HepG2 (cell line): ENCODE measurements around the gene SSC5D. TPM values are rescaled to one million over a fixed set of nuclear protein-coding genes. Genes with fewer than 3 reads are reported as not detected.

Experiments used
- ARID4A ChIP-seq: sonication (generic); formaldehyde crosslinking; IDR thresholded peaks from 2 replicates; pipeline ENCODE4 v1.5.0; 2020; ENCODE audit warnings: mild to moderate bottlenecking, missing genetic modification reagents, borderline replicate concordance
- ATRX ChIP-seq: sonication (generic); formaldehyde crosslinking; IDR thresholded peaks from 2 replicates; pipeline ENCODE4 v1.4.0; 2020; ENCODE audit warnings: missing genetic modification reagents, borderline replicate concordance
- CEBPG ChIP-seq: IDR thresholded peaks from 2 replicates; pipeline ENCODE4 v1.6.1; 2016
- EP300 ChIP-seq, 3 experiments: sonication (generic) in 1 of 3; formaldehyde crosslinking in 1 of 3; IDR thresholded peaks; 2 replicates each; pipeline versions ENCODE4 v1.5.1 to v1.6.1; 2011 to 2020; ENCODE audit warnings: low read depth in 2 of 3, low read length in 2 of 3, borderline replicate concordance in 1 of 3, improper control_type of control experiment in 1 of 3, mild to moderate bottlenecking in 1 of 3, missing genetic modification reagents in 1 of 3, moderate library complexity in 1 of 3
- HDAC1 ChIP-seq: sonication (generic); formaldehyde crosslinking; IDR thresholded peaks from 2 replicates; pipeline ENCODE4 v1.5.1; 2020; ENCODE audit warnings: mild to moderate bottlenecking, missing genetic modification reagents
- MED13 ChIP-seq: sonication (generic); formaldehyde crosslinking; IDR thresholded peaks from 2 replicates; pipeline ENCODE4 v1.5.0; 2020; ENCODE audit warnings: missing genetic modification reagents
- NFE2 ChIP-seq: sonication (generic); formaldehyde crosslinking; IDR thresholded peaks from 2 replicates; pipeline ENCODE4 v1.4.0; 2020; ENCODE audit warnings: missing genetic modification reagents
- NR2F1 ChIP-seq, 2 experiments: fragments of 450-650 bp in 1 of 2; formaldehyde crosslinking in 1 of 2; IDR thresholded peaks; 2 replicates each; pipeline versions ENCODE4 v1.5.0 to v1.6.1; 2016 to 2020; ENCODE audit warnings: mild to moderate bottlenecking in 1 of 2, missing compliant biosample characterization in 1 of 2, missing genetic modification reagents in 1 of 2, moderate library complexity in 1 of 2
- RFX5 ChIP-seq: IDR thresholded peaks from 2 replicates; pipeline ENCODE4 v1.6.1; 2011; ENCODE audit warnings: low read depth, low read length, improper control_type of control experiment
- SP1 ChIP-seq, 2 experiments: fragments of 450-650 bp in 1 of 2; sonication (generic) in 1 of 2; formaldehyde crosslinking in 1 of 2; IDR thresholded peaks; 2 replicates each; pipeline versions ENCODE4 v1.4.0 to v1.6.1; 2016 to 2020; ENCODE audit warnings: missing genetic modification reagents in 1 of 2
- TCF12 ChIP-seq, 2 experiments: fragments of 450-650 bp in 1 of 2; sonication (generic) in 1 of 2; formaldehyde crosslinking in 1 of 2; IDR thresholded peaks; 2 replicates each; pipeline versions ENCODE4 v1.6.1 to v1.8.0; 2017 to 2022; ENCODE audit warnings: antibody characterized with exemption in 1 of 2, mild to moderate bottlenecking in 1 of 2, missing genetic modification reagents in 1 of 2, moderate library complexity in 1 of 2
- TOE1 ChIP-seq: sonication (generic); formaldehyde crosslinking; IDR thresholded peaks from 2 replicates; pipeline ENCODE4 v1.4.0; 2020; ENCODE audit warnings: mild to moderate bottlenecking, missing genetic modification reagents
- XRCC5 ChIP-seq: fragments of 200-400 bp; formaldehyde crosslinking; optimal IDR thresholded peaks from 2 replicates; pipeline ENCODE3; 2017; ENCODE audit warnings: mild to moderate bottlenecking, low read length
- ZNF3 ChIP-seq: IDR thresholded peaks from 2 replicates; pipeline ENCODE4 v1.7.0; 2017; ENCODE audit warnings: inconsistent platforms
- ZNF331 ChIP-seq: sonication (generic); formaldehyde crosslinking; IDR thresholded peaks from 2 replicates; pipeline ENCODE4 v1.4.0; 2020; ENCODE audit warnings: missing genetic modification reagents
- ZNF343 ChIP-seq: sonication (generic); formaldehyde crosslinking; IDR thresholded peaks from 2 replicates; pipeline ENCODE4 v1.4.0; 2020; ENCODE audit warnings: mild to moderate bottlenecking, missing genetic modification reagents
- ZNF354B ChIP-seq: sonication (generic); formaldehyde crosslinking; IDR thresholded peaks from 2 replicates; pipeline ENCODE4 v1.8.0; 2022; ENCODE audit warnings: mild to moderate bottlenecking, missing genetic modification reagents
- ZNF512 ChIP-seq: sonication (generic); formaldehyde crosslinking; IDR thresholded peaks from 2 replicates; pipeline ENCODE4 v1.4.0; 2020; ENCODE audit warnings: mild to moderate bottlenecking, missing genetic modification reagents
- ZNF530 ChIP-seq: sonication (generic); formaldehyde crosslinking; IDR thresholded peaks from 2 replicates; pipeline ENCODE4 v1.5.0; 2020; ENCODE audit warnings: low read depth, mild to moderate bottlenecking, missing genetic modification reagents
- ZNF563 ChIP-seq: sonication (generic); formaldehyde crosslinking; IDR thresholded peaks from 2 replicates; pipeline ENCODE4 v1.8.0; 2022; ENCODE audit warnings: mild to moderate bottlenecking, moderate library complexity, missing genetic modification reagents
- ZNF615 ChIP-seq: sonication (generic); formaldehyde crosslinking; IDR thresholded peaks from 2 replicates; pipeline ENCODE4 v1.5.0; 2020; ENCODE audit warnings: mild to moderate bottlenecking, missing genetic modification reagents, borderline replicate concordance
- ZNF619 ChIP-seq: sonication (generic); formaldehyde crosslinking; IDR thresholded peaks from 2 replicates; pipeline ENCODE4 v1.4.0; 2020; ENCODE audit warnings: mild to moderate bottlenecking, missing genetic modification reagents
- ZSCAN31 ChIP-seq: sonication (generic); formaldehyde crosslinking; IDR thresholded peaks from 2 replicates; pipeline ENCODE4 v1.5.0; 2020; ENCODE audit warnings: low read depth, mild to moderate bottlenecking, missing genetic modification reagents
- polyA plus RNA-seq, 8 experiments: library from polyadenylated mRNA; depleted of rRNA in 3 of 8; stranded (reverse) in 7 of 8; unstranded in 1 of 8; fragments of >200 nt; fragmentation: Illumina TruSeq in 4 of 8; extraction: Trizol in 4 of 8; gene quantifications; 2 replicates each; pipeline versions ENCODE4 v1.2.1 to v1.2.3, GENCODE V29; 2011 to 2016; ENCODE audit warnings: low read depth in 4 of 8, missing spikeins in 1 of 8, mixed read lengths in 1 of 8; ENCODE audit not compliant: insufficient read depth in 1 of 8
- total RNA-seq, 5 experiments: library from RNA; depleted of rRNA; stranded (reverse); fragments of >200 nt; fragmentation: Illumina TruSeq; extraction: Trizol; gene quantifications; 2 replicates each; pipeline ENCODE4 v1.2.3, GENCODE V29; 2016; ENCODE audit warnings: low read depth in 1 of 5

Gene SSC5D
- total and polyA plus RNA-seq, 2 of the 13 experiments (the other 11 are each of a cell fraction or from before 2014, with no cell fraction given): not detected

DNA sequence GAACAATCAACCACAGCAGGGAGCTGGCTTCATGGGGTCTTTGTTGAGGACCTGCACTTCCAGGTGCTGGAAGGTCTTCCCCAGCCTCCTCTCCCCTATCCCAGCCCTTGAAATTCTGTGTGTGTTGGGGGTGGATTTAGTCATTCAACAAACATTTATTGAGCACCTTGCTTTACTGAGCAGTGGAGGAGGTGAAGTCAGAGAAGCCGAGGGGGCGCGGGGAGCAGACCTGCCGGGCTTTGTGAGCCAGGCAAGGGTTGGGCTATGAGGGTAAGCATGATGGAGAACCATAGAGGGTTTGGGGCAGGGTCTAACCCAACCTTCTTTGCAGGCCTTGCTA is 20.2 kb upstream of the SSC5D start (continued):
- no peak for TF ChIP-seq ZSCAN31
- TF ChIP-seq HDAC1 (CRISPR knock-in tag): 0 out of 2 replicates have a peak, but pooled peaks have one; percentile 1
- no peak for TF ChIP-seq MED13 (CRISPR knock-in tag)
- no peak for TF ChIP-seq XRCC5
- no peak for TF ChIP-seq ZNF530
- TF ChIP-seq EP300 (IDR thresholded peaks at IDR 0.05; ENCODE audit: low read depth in 2 of 2, low read length in 2 of 2): no peak
- TF ChIP-seq EP300 (CRISPR knock-in tag; IDR thresholded peaks at IDR 0.05; ENCODE audit: borderline replicate concordance): no peak
- no peak for TF ChIP-seq ZNF619 (CRISPR knock-in tag)
- peak; percentile 95 for TF ChIP-seq ZNF3 (CRISPR knock-in tag)
- TF ChIP-seq RFX5: no peak
- TF ChIP-seq ZNF563 (CRISPR knock-in tag): no peak
- 0 out of 2 replicates have a peak, but pooled peaks have one; percentile 1 for TF ChIP-seq CEBPG (CRISPR knock-in tag)
- no peak for TF ChIP-seq ZNF343 (CRISPR knock-in tag)
- TF ChIP-seq NR2F1 (CRISPR knock-in tag; IDR thresholded peaks at IDR 0.05): no peak
- no peak for TF ChIP-seq ATRX (CRISPR knock-in tag)
- TF ChIP-seq ZNF512 (CRISPR knock-in tag): no peak
- no peak for TF ChIP-seq TOE1 (CRISPR knock-in tag)
- no peak for TF ChIP-seq ZNF615
- no peak for TF ChIP-seq TCF12 (IDR thresholded peaks at IDR 0.05)
- no peak for TF ChIP-seq TCF12 (CRISPR knock-in tag; IDR thresholded peaks at IDR 0.05)
- 0 out of 2 replicates have a peak, but pooled peaks have one; percentile 10 for TF ChIP-seq ZNF354B
- TF ChIP-seq ARID4A: no peak
- TF ChIP-seq NFE2 (CRISPR knock-in tag): no peak
- TF ChIP-seq SP1 (IDR thresholded peaks at IDR 0.05): no peak
- no peak for TF ChIP-seq SP1 (CRISPR knock-in tag; IDR thresholded peaks at IDR 0.05)
- TF ChIP-seq ZNF331: no peak
